ENCODE results near the gene LRIG3. TPM values are rescaled to one million over a fixed set of nuclear protein-coding genes. Genes with fewer than 3 reads are reported as not detected.
"Not testable (repeated sequence)": the region's sequence is repeated elsewhere in the genome, so short reads cannot be mapped to it uniquely, and the experiment has no call there.

Gene LRIG3
- total RNA-seq, 1 donor from 2014 or later = 57.4 TPM

DNA sequence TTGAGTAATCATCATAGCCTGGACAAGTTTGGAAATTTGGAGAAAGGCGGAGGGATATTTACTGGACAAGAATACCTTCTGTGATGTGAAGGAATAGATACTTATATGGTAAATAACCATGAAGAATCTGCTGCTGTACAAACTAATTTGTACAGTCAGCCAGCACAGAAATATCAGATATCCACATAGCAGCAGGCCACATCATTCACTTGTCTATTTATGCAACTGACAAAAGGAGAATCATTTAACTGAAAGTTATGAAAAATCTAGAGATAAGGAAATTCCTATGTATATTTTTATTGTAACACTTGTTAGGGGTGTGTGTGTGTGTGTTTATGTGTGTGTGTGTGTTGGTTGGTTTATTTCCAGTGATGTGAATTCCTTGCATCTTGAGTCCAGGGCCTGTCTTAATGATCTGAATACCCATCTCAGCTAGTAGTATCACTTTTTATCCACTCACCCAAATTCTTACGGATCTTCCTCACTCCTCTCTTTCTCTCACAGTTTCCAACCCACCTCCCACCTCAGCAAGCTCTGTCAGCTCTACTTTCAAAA is 10.5 kb upstream of the LRIG3 start:
- DNase-seq (ENCODE audit: low read depth) = no peak

DNA sequence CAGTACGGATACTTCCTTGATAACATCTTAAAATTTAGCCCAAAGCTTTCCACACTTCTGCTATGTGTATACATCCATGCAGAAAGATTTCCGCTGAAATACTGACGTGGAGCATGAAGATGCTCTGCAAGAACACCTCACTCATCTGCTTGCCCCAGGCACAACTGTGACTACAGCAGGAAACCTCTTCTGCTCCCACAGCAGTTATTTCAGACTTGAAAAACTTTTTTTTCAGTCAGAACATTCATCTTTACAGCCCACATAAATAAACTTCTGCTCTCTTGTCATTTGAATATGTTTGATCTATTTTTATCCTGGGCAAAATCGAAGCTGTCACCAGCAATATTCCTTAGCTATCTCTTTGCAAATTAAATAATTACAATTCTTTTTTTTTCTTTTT is 6.8 kb upstream of the LRIG3 start:
- DNase-seq (ENCODE audit: low read depth) = no peak

GRCh38 chr12:58926586-58926985 is 6.3 kb upstream of the LRIG3 start:
- no peak for DNase-seq (ENCODE audit: low read depth)

DNA sequence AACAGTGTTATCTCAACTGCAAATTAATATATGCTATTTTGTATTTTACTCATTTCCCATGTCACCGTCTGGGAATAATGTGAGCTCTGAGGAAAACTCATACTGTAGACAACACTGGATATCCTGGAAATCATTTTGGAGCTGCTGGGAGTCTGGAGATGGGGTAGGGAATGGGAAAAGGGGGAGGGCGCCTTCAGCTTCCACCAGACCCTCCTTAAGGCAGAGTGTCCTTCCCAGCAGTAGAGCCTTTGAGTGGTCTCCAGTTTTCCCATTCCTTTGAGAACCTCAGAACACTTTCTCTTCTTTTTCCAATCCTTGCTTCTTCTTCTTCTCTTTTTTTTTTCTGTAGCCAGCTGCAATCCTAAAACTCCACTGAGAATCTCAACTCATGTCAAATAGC is 5.4 kb upstream of the LRIG3 start:
- DNase-seq (ENCODE audit: low read depth) = no peak

DNA sequence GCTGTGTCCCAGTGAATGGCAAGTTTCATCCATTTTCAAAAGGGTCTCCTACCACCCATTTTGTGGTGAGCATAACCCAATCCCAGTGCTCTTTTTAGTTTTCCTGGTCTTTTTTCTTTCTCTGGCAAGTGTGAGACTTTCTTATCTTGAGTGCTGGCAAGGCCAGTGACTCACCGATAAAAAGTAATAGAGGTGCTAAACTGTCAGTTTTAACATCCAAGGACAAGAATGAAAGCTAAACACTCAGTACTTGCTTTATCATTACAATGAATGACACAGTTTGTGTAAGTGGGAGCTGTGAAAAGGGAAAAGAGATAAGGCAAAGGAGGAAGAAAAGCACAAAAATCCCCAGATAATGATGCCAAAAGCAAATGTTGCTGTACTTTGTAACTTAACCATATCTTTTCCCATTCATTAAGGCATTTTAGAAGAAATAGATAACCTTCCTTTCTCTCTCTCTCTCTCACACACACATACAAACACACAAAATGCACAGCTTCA is 4.9 kb upstream of the LRIG3 start:
- no peak for DNase-seq (ENCODE audit: low read depth)

GRCh38 chr12:58924652-58925051 is 4.3 kb upstream of the LRIG3 start:
- DNase-seq (ENCODE audit: low read depth) = no peak

DNA sequence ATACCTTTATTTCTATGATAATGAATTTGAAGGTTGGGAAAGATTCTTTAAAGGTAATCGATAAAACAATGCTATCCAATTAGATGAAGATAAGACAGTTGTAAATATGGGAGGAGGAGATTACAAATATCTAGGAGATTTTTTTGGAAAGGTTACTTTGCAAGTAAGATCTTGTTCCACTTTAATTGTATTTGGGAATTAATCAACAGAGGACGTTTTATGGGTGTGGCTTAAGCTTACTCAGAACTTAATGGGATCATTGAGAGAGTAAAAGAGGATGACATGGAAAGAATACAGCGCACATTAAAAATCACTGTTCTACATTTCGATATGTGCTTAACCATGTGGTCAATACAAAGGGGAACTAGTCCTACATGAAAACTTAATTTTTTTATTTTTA is 3.5 kb upstream of the LRIG3 start:
- no peak for DNase-seq (ENCODE audit: low read depth)

- peak; percentile 31 for DNase-seq (ENCODE audit: low read depth)
Measured at GRCh38 chr12:58922849-58923248, 2.5 kb upstream of the LRIG3 start.

- DNase-seq (ENCODE audit: low read depth) = peak; percentile 27
Measured at GRCh38 chr12:58920961-58921861, 907 bp upstream of the LRIG3 start.

DNA sequence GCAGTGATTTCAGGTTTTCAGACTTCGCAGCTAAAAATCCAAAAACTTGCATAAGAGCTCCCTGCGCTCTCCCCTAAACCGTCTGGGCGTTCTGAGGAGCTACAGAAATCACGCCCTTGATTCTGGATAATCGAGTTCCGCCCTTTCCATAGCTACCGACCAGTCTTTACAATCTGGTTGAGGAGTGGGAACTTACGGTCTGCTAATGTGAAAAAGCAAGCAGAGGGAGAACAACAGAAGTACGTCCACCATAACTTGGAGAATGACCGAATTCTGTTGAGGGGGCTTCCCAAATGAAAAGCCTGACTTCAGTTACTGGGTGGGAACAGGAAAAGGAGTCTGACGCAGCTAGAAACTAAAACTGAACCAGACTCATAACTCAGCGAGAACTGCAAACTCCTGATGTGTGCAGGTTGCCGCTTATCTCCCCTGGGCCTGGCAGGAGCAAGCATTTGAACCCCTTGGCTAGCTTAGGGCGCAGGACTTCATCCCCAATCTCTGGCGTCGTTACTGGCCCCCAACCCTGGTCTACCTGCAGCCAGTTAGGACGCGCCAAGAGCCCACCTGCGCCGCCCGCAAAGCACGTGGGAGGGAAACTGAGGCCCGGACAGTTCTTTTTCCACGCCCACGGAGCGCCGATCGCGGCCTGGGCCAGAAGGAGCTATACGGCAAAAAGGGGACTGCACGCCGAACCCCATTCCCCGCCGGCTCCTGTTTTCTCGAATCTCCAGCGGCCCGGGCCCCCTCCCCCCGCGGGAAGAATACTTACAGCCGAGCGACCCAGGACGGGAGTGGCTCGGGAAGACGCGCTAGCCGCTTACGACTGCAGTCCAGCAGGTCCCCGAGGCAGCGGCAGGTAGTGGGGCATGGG is 838 bp downstream of the LRIG3 start:
- DNase-seq (ENCODE audit: low read depth) = peak; percentile 56

- no peak for DNase-seq (ENCODE audit: low read depth)
Measured at GRCh38 chr12:58918469-58918844, 1.8 kb downstream of the LRIG3 start.

GRCh38 chr12:58917699-58918468 is 2.4 kb downstream of the LRIG3 start:
- peak; percentile 53 for DNase-seq (ENCODE audit: low read depth)

DNA sequence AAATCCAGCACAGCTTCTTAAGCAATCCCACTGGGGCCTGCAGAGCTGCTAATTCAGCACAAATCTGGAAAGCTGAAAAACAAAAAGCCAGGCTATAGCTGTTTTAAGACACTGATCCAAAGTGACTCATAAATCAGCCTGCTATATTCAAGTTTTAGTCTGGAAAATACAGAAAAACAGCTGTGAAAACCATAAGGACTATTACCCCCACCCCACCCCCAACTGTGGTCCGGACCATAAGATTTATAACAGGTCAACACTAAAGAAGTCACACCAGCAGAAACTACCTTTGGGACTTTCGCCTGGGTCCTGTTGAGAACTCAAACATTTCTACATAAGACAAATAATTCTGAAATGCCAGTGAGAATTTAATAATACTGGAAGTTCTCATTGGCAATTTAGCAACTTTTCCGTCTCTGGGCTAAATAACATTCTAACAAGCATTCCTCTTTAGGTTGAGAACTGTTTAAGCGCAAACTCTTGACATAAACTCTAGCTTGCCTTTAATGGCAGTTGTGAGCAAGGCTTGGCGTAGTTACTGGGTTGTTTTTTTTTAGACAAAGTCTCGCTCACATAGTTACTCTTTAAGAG is 3.3 kb downstream of the LRIG3 start:
- peak; percentile 72 for DNase-seq (ENCODE audit: low read depth)

DNA sequence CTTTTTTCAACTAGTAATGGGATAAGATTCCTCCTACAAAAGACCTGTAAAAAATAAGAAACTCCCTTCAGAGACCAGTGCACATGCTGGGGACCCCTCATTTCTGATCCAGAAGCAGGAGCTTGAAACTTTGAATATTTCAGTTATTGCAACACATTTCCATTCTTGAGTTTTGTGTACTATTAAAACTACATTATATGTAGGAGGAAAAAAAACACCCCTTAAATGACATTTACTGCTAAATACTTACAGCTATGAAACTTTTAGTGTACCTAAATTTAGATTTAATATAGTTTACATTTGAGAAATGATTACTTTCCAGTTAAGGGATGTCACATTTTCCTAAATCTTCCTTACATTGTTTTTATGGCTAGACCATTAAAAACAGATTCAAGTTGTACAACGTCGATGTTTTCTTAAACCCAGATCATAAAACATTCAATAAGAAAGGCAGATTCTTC is 4.1 kb downstream of the LRIG3 start:
- DNase-seq (ENCODE audit: low read depth) = no peak

GRCh38 chr12:58915634-58916033 is 4.7 kb downstream of the LRIG3 start:
- peak; percentile 59 for DNase-seq (ENCODE audit: low read depth)

- no peak for DNase-seq (ENCODE audit: low read depth)
Measured at GRCh38 chr12:58915037-58915436, 5.3 kb downstream of the LRIG3 start.

- no peak for DNase-seq (ENCODE audit: low read depth)
Measured at GRCh38 chr12:58914457-58914856, 5.8 kb downstream of the LRIG3 start.

GRCh38 chr12:58907391-58907790 is 12.9 kb downstream of the LRIG3 start:
- DNase-seq (ENCODE audit: low read depth) = no peak

GRCh38 chr12:58906917-58907316 is 13.4 kb downstream of the LRIG3 start:
- DNase-seq (ENCODE audit: low read depth) = no peak

GRCh38 chr12:58905422-58905821 is 14.9 kb downstream of the LRIG3 start:
- no peak for DNase-seq (ENCODE audit: low read depth)

GRCh38 chr12:58902726-58903125 is 17.6 kb downstream of the LRIG3 start:
- not testable (repeated sequence) for DNase-seq (ENCODE audit: low read depth)

Data from renal cortical epithelial cell (primary cell).